Activated naive CD8-positive, alpha-beta T cell treated with anti-CD3 and anti-CD28 coated beads, Interleukin-2, amount 50 U/mL, for 16 hours (primary cell): ENCODE results near the gene TEX29.

ENCODE experiments used
- DNase-seq: peaks from one replicate; pipeline ENCODE4 v3.0.0-alpha.2; 2020; ENCODE audit warnings: low read depth, low spot score

Gene TEX29

DNA sequence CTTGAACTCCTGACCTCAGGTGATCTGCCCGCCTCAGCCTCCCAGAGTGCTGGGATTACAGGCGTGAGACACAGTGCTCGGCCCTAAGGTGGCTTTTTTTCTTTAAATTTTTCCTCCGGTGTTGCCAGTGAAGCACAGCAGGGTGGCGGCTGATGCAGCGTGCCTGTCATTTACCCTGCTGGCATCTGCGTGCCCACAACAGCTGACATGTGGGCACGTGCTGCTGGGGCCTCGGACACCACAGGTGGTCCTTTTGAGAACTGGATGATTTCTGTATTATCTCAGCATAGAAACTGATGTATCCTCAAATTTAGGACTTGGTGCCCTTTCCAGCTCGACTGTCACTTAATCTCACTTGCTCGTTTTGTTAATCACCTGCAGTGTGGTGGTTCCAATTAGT lies 31.2 kb upstream of the TEX29 start:
- no peak for DNase-seq

DNA sequence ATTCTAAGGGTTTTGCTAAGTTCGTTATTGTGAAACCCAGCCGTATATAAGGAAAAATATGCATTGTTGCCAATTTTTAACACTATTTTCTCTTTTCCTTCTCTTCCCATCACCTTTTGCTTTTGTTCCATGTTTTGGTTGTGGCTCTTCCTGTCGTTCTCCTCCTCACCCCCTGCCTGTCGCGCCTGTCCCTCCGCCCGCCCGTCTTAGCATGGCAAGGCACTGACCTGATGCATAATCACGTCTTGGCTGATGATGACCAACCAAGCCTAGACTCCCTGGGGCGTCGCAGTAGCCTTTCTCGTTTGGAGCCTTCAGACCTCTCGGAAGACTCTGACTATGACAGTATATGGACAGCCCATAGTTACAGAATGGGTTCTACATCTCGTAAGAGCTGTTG lies 28.5 kb upstream of the TEX29 start:
- no peak for DNase-seq

DNA sequence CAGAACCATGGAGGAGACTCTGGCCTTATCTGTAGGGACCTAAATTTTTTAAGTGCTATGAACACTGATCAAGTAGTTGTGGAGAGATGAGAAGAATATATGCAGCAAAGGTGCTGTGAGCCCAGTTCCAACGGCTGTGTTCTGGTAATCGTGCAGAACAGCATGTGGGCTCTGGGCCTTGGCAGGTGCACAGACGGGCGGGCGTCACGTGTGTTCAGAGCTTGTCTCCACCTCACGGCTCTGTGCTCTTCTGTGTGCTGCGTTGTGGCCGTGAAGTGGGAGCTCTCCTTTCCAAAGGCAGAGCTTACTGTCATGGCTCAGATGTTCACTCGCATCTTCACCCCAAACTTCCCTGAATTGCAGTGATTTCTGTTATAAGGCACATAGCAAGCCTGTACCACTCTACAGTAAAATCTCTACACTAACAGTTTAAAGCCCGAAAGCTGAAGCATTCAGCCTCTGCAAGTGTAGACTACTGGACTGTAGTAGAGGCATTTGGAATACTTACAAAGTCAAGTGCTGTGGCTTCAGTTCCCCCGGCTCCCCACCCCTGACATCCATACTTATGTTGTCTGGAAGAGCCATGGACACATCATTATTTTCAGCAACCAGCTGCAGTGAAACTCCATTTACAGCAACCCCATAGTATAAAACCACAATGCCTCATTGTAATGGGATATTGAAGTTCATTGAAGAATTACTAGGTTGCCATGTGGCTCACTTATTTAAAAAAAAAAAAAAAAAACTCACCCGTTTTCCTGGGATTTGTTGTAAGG lies 27.5 kb upstream of the TEX29 start:
- DNase-seq = no peak

DNA sequence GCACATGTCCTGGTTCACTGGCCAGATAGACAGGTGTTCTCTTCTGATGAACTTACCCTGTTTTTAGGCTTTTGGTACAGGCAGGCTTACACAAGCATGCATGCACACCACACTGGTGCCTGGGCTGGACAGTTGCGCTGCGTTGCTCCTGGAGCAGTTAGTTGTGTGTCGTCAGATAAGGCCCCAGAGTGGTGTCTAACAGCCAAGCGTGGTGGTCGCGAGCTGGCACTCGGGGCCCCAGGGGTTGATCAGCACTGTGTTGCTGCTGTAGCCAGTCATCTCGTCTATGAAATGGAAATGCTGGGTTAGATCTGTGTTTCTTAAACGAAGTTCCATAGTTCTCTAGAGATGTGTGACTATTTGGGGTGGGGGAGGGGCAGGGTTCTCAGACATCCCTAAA lies 24.6 kb upstream of the TEX29 start:
- DNase-seq = no peak

DNA sequence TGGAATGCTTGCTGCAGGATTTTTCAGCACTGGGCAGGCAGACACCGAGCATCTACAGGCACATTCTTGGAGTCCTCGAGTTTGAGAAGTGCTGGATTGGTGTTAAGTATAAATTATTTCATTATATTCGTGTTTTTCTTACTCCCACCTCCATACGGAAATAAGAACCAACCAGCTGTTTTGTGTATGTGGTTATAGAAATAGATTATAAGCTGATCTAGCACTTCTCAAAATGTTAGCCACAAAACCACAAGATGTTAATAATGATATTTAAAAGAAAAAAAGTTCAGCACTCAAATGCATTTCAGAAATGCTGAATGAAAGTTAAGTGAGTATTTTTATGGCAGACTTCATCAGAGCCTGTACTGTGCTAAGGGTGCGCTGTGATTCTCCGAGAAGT lies 24.0 kb upstream of the TEX29 start:
- DNase-seq = no peak

DNA sequence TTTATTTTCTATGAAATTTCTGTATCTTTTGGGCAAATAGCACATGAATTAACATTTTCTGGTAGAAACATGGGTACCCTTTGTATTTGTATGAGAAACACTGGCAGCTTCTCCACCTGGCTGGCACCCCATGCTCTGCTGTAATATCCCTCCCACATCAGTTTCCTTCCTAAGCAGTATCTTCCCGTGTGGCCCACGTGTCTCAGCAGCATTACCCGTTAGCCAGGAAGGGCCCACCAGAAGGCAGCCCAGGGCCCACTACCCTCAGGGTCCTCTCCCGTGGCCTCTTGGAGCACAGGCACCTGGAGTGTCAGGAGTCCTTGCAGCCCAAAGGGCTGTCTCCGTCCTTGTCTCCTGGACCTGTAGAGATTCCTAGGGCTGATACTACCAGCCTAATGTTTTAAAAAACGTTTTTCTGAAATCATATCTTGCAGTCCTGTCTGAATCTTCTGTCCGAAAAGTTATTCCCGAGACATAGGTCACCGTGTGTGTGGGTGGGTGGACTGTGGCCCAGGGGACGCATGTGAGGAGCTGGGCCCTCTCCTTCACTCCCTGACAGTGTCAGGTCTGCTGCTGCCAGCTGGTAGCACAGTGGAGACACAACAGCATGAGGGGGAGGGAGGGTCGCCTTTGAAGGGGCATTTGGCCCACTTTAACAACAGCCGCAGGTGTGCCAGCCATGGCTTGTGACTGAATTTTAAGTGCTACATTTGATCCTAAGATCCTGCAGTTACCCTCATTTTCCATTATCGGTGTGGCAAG lies 22.0 kb upstream of the TEX29 start:
- DNase-seq = no peak

DNA sequence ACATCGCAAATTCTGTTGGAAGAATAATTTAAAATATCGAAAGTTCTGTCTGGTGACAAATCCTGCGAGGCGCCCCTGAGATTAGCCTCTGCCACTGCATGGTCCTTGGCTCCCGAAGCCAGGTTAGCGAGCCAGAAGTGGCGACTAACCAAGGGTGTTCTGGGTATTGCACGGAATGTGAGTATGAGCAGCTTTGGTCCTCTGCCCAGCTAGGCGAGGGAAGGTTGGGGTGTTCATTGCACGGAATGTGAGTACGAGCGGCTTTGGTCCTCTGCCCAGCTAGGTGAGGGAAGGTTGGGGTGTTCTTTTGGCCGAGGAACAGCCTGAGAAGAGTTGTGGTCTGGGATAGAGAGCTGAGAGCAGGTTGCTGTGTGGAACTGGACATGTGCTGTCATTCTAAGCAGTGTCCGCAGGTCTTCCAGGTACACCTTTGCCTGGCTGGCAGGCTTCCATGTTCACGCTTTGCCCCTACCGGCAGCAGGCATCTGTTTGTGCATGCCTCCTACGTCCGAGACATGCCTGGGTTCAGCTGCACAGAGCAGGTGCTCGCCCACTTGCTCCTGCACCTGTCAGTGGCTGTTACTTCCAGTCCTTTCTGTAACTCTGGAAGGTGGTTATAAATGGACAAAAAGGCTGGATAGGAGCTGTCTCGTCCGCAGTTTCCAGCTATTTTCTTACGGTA lies 18.3 kb upstream of the TEX29 start:
- DNase-seq = no peak

DNA sequence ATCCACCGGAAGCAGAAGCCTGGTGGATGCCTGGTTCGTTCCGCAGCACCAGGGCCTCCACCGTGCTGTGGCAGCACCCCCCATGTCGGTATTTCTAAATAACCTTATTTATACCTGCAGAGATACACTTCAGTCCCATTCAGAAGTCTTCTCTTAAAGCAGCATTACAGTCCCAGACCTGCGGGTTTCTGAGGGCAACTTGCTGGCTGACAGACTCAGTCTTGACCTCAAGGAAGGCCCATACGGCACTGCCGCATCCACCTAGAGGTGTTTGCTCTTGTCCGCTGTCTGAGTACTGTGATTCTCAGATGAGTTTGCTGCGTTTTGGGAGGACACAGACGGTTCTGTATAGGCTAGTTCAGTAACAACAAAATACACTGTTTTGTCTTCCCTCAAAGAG lies 16.9 kb upstream of the TEX29 start:
- DNase-seq = no peak

DNA sequence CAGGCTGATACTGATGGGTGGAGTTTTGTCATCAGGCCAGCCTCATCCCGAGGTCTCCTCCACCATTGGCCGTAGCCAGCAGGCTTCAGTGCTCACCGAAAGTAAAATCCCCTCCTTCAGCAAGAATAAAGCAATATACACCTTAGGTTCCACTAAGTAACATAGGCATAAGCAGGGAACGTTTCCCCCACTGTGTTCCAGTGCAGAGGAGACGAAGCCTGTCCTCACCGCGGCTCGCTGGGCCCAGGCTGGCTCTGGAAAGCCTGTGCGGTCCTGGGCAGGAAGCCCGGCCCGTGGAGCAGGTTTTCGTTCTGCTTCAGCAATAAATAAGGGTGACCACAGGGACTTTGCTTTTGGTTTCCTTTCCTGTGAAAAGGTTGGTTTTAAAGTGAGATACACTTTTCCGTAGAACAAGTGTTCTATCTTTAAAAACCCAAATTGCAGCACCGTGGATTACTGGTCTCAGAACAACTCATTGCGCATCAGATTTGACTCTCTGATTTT lies 16.3 kb upstream of the TEX29 start:
- DNase-seq = no peak

DNA sequence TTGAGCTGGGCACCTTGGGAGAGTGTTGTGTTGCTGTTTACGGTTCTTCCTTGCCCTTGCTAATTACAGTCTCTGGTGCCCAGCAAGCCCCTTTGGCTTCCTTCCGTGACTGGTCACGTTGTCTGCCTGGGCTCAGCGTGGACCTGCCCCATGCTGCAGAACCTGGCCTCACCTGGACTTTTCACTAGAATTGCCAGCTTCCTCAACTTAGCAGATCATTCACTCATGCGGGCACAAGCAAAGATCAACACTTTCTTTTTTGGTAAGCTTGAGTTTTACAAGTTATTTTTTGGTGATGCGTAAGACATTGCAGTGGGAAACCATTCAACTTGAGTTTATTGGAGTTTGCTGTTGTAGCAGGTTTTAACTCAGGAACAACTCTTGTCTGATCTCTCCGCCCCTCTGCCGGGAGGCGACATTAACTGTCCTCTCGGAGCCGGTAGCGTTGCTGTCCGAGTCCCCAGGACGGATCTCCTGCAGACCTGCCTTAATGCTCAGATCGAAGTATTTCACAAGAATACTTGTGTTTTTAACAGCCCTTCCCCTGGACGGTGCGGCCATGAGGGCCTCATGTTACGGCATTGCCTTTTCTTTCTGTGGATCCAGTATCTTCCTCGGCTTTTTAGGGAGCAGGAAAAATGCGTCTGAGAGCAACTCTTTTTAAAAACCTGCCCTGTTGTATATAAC lies 15.7 kb upstream of the TEX29 start:
- DNase-seq = no peak

DNA sequence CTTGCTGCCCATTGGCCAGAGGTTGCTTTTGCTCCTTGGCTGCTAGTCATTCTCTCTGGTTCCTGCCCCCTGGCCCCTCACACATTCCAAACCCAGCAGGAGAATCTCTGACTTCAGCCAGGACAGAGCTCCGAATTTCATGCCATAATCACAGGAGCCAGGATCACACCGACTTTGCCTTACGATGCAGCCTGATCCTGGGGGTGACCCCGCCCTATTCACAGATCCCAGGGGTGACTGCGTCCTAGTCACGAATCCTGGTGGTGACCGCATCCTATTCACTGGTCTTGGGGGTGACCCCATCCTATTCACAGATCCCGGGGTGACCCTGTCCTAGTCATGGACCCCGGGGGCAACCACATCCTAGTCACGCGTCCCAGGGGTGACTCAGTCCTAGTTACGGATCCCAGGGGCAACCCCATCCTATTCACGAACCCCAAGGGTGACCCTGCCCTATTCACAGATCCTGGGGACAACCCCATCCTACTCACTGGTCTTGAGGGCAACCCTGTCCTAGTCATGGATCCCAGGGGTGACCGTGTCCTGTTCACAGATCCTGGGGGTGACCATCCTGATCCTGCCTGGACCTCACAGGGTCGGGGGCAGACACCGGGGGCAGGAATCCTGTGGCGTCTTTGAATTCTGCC lies 7.4 kb upstream of the TEX29 start:
- DNase-seq = no peak

DNA sequence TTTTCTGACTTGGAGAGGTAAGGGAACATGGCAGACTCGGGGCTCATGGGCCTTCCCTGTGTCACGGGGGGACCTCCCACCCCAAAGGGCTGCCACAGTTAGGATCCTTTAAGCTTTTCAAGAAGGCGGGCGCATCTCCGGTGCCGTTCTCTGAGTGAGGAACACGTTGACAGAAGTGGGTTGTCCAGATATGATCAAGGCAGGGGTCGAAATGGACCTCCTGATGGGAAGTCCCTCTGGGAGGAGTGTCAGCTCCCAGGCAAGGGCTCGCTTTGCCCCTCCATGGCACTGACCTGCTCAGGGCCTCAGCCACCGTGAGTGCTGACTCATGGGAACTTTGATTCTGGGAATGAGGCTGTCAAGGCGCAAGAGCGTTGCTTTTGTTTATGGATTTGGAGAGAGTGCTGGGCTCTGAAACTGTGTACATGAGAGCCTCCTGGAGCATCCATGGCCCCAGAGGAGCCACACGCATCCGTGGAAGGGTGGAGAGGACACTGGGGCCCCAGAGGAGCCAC lies 6.5 kb upstream of the TEX29 start:
- no peak for DNase-seq

DNA sequence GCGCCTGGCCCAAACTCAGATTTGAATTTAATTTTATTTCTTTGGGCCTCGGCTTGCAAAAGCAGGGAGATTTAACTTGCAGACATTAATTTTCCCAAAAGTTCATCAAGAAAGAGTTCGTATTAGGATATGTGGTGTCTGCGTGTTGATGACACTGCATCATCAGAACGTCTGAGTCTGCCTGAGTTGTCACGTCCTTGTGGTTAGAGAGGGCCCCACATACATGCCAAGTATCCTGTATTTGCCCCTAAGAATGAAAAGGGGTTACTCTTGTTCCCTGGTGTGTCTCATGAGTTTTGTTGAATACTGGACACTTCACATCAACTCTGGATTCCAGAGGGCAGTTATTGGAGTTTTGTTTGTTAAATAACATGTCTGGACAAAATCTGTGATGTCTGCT lies 5.6 kb upstream of the TEX29 start:
- DNase-seq = no peak

DNA sequence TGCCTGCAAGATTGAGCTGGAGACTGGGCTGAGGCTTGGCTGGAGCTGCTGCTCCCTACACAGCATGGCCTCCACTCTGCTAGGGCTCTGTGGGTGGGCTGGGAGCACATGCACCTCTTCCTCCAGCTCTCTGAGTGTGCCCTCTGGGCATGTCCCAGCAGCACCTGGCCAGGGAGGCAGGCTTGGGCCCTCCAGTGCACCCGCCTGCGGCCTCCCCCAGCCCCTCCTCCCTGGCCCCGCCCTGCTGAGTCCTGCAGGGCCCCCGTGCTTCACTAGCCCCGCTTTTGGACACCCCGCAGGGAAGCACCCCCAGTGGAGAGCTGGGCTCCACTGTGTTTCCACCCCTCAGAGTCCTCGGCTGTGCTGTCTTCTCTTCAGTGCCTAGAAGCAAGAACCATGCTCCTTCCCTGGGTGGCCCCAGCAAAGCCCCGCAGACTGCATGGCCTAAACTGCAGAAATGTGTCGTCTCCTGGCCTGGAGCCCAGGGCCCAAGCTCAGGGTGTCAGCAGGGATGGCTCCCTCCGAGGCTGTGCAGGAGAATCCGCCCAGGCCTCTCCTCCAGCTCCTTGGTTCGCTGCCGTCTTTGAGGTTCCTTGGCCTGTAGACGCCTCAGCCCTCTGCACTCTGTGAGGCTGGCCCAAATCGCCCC lies 5.0 kb upstream of the TEX29 start:
- DNase-seq = no peak

DNA sequence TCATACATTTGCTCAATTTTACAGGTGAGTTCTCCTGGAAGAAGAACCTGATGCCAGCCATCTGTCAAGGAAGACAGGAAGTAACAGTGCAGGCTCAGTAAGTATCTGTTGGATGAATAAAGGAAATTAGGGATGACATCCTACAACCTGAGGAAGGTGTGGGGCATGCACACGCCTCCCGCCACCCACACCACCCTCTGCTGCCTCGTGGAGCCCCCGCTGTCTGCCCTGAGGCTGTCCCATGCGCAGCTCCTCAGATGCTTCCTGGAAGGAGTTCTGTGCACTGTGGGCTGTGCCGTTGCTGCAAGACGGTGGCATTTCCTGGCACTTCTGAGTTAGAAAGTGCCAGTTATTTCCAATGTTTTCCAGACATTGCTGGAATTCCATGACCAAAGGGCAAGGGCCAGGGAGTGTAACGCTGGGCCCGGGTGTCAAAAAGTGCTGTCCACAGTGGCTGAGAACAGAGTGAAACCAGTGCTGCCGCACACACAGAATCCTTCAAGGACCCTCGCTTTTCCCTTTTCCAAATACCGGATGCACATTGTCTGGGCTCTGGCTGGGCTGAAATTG lies 4.2 kb upstream of the TEX29 start:
- DNase-seq = no peak

DNA sequence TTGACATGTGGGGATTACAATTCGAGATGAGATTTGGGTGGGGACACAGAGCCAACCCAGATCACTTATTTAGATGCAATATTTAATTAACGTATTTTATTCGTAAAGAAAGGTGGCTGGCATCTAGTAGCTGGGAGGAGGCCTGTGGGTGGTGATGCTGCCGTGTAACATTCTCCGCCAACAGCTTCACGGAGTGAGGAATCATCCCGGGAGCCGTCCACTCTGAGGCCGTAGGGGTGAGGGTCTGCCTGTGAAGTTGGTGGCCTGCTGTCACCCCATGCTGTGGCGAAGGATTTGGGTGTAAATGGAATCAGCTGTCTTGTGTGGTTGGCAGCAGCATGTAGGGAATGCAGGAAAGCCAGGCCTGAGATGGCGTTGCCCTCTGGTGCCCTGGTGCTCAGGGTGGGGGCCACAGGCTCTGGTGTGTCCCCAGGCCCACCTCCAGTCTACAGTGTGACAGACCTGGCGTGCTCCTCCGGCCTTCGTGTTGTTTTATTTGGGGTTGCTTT lies 3.3 kb upstream of the TEX29 start:
- no peak for DNase-seq

DNA sequence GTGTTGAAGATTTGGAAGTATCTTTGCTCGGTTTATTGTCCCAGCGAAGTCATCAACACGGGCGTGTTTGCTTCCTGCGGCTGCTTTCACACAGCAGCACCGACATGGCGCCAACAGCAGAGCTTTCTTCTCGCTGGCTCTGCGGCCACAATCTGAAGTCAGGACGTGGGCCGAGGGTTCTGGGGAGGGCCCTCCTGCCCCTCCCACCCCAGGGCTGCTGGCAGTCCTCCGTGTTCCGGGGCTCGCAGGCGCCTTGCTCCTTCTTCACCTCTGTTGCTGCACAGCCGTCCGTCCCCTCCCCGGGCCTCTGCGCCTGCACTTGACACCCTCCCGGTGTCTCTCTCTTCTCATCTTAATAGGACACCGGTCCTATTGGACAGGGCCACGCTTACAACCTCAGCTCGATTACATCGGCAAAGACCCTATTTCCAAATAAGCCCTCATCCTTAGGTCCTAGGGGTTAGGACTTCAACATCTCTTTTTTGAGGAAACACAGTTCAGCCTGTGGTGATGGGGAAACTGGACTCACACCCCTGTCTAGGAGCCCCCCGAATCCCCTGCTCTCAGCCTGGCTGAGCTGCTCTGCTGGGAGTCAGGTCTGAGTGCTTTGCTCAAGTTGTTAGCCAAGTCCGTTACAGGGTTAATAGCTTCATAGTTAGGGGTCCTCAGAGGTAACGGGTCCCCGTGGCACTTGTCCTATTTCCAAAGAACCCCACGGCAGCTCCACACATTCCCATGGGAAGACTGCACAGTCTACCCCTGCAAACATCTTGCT lies 2.7 kb upstream of the TEX29 start:
- DNase-seq = no peak

DNA sequence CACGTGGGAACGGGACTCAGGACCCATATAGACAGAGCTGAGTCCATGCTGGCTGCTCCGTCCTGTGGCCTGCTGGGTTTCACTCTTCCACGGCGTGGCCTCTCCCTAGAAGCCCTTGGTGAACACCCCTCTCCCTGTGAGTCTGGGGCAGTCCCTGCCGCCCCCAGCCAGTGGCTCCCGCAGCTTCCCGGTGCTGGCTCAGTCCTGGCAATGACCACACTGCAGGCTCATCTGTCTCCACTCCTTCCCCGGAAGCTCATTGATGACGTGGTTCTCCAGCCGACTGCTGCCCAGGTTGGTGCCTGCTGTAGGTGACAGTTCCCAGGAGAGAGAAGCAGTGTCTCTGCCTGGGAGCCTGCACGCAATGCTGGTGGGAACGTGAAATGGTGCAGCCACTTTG lies 2.1 kb upstream of the TEX29 start:
- no peak for DNase-seq

DNA sequence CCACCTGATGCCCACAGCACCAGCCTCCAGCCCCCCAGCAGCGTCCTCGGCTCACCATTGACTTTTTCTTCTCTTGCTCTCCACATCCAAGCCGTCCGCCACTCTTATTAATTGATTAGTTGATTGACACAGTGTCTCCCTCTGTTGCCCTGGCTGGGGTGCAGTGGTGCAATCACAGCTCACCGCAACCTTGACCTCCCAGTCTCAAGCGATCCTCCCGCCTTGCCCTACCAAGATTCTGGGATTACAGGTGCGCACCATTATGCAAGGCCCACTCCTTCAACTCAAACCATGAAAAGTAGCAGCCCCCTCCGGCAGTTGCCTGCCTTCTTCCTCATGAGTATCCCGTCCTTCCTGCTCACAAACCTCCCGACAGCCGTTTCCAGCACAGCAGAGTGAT lies 921 bp upstream of the TEX29 start:
- DNase-seq = no peak
